DMS153 treated with DMSO at 0.1 percent for 48 hours (cell line): ENCODE data around the gene ANKMY1.

Experiments
- DNase-seq: peaks from one replicate; lab custom pipeline; 2025; ENCODE audit not compliant: unreplicated experiment; lab: John Stamatoyannopoulos, UW

The ANKMY1 gene

GRCh38 chr2:240450532-240451107 lies 107.2 kb downstream of the ANKMY1 start:
- DNase-seq = no peak

- peak; percentile 89 for DNase-seq
Measured at GRCh38 chr2:240449764-240450531, 107.8 kb downstream of the ANKMY1 start.

GRCh38 chr2:240448387-240449274 lies 109.2 kb downstream of the ANKMY1 start:
- DNase-seq = no peak

GRCh38 chr2:240447934-240448333 lies 109.9 kb downstream of the ANKMY1 start:
- DNase-seq = no peak

GRCh38 chr2:240447331-240447730 lies 110.5 kb downstream of the ANKMY1 start:
- DNase-seq = no peak

GRCh38 chr2:240446664-240447175 lies 111.1 kb downstream of the ANKMY1 start:
- no peak for DNase-seq

- DNase-seq = no peak
Measured at GRCh38 chr2:240445961-240446663, 111.7 kb downstream of the ANKMY1 start.

GRCh38 chr2:240444464-240444863 lies 113.3 kb downstream of the ANKMY1 start:
- no peak for DNase-seq

GRCh38 chr2:240443891-240444301 lies 113.9 kb downstream of the ANKMY1 start:
- no peak for DNase-seq

- DNase-seq = no peak
Measured at GRCh38 chr2:240442891-240443715, 114.7 kb downstream of the ANKMY1 start.

- DNase-seq = no peak
Measured at GRCh38 chr2:240441993-240442411, 115.8 kb downstream of the ANKMY1 start.

- no peak for DNase-seq
Measured at GRCh38 chr2:240441326-240441992, 116.3 kb downstream of the ANKMY1 start.

GRCh38 chr2:240440704-240441320 lies 117.0 kb downstream of the ANKMY1 start:
- DNase-seq = no peak

- no peak for DNase-seq
Measured at GRCh38 chr2:240440251-240440650, 117.5 kb downstream of the ANKMY1 start.

GRCh38 chr2:240439698-240440151 lies 118.1 kb downstream of the ANKMY1 start:
- DNase-seq = no peak

- no peak for DNase-seq
Measured at GRCh38 chr2:240438810-240439697, 118.7 kb downstream of the ANKMY1 start.

GRCh38 chr2:240437861-240438809 lies 119.7 kb downstream of the ANKMY1 start:
- no peak for DNase-seq
